ENCODE measurements around the gene CD79B.

- TF ChIP-seq RARB (CRISPR knock-in tag; IDR thresholded peaks at IDR 0.05): no peak
- no peak for TF ChIP-seq GLIS3 (CRISPR knock-in tag; IDR thresholded peaks at IDR 0.05)
- TF ChIP-seq OSR1 (CRISPR knock-in tag; IDR thresholded peaks at IDR 0.05): no peak
- no peak for TF ChIP-seq PPARA (CRISPR knock-in tag; IDR thresholded peaks at IDR 0.05; ENCODE audit: borderline replicate concordance)
- TF ChIP-seq ZNF70 (CRISPR knock-in tag; IDR thresholded peaks at IDR 0.05): no peak
- TF ChIP-seq PATZ1 (CRISPR knock-in tag; IDR thresholded peaks at IDR 0.05; ENCODE audit: borderline replicate concordance): no peak
- no peak for TF ChIP-seq ZFP3 (CRISPR knock-in tag; IDR thresholded peaks at IDR 0.05)
- no peak for TF ChIP-seq SNAI2 (CRISPR knock-in tag; IDR thresholded peaks at IDR 0.05)
- TF ChIP-seq CREB5 (CRISPR knock-in tag; IDR thresholded peaks at IDR 0.05; ENCODE audit: low read depth): no peak
- TF ChIP-seq CSRNP3 (CRISPR knock-in tag; IDR thresholded peaks at IDR 0.05): no peak
Measured at GRCh38 chr17:63956296-63956920, 24.3 kb upstream of the CD79B start.
